Stimulated activated CD4-positive, alpha-beta T cell treated with anti-CD3 and anti-CD28 coated beads, Interleukin-15, amount 100 ng/mL, for 1 hour (primary cell): ENCODE measurements around the gene BIRC2.
"Not testable (repeated sequence)": the region's sequence is repeated elsewhere in the genome, so short reads cannot be mapped to it uniquely, and the experiment has no call there.

Source experiments
- DNase-seq, 2 donors: peaks; one replicate each; pipeline ENCODE4 v3.0.0-alpha.2; 2020; ENCODE audit warnings: low read depth in 1 of 2, low spot score in 1 of 2

BIRC2 gene

DNA sequence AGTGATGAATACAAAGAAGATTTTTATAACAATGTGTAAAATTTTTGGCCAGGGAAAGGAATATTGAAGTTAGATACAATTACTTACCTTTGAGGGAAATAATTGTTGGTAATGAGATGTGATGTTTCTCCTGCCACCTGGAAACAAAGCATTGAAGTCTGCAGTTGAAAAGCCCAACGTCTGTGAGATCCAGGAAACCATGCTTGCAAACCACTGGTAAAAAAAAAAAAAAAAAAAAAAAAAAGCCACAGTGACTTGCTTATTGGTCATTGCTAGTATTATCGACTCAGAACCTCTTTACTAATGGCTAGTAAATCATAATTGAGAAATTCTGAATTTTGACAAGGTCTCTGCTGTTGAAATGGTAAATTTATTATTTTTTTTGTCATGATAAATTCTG, 24.5 kb upstream of the BIRC2 start:
- DNase-seq = no peak

DNA sequence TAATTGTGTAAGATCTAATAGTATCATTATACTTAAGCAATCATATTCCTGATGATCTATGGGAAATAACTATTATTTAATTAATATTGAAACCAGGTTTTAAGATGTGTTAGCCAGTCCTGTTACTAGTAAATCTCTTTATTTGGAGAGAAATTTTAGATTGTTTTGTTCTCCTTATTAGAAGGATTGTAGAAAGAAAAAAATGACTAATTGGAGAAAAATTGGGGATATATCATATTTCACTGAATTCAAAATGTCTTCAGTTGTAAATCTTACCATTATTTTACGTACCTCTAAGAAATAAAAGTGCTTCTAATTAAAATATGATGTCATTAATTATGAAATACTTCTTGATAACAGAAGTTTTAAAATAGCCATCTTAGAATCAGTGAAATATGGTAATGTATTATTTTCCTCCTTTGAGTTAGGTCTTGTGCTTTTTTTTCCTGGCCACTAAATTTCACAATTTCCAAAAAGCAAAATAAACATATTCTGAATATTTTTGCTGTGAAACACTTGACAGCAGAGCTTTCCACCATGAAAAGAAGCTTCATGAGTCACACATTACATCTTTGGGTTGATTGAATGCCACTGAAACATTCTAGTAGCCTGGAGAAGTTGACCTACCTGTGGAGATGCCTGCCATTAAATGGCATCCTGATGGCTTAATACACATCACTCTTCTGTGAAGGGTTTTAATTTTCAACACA, 23.3 kb upstream of the BIRC2 start:
- no peak for DNase-seq

DNA sequence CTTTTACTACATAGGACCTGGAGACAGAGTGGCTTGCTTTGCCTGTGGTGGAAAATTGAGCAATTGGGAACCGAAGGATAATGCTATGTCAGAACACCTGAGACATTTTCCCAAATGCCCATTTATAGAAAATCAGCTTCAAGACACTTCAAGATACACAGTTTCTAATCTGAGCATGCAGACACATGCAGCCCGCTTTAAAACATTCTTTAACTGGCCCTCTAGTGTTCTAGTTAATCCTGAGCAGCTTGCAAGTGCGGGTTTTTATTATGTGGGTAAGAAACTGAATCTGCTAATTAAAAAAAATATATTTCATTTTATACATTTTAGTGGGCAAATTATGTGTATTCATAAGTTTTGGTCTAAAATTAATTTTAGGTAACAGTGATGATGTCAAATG, 21.9 kb upstream of the BIRC2 start:
- DNase-seq = no peak

DNA sequence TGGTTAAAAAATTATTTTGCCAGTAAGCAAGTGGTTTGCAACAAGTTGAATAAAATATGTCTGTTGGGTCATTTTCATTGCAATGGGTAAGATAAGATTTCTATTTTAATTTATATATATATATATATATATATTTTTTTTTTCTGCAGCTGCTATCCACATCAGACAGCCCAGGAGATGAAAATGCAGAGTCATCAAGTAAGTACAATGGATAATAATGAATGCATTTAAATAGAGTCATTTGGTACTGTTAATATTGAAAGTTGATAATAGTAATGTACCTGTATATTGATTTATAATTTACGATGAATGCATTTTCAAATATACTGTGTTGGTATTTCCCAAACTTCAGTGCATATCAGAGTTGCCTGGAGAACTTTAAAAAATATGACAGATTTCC, 18.3 kb upstream of the BIRC2 start:
- DNase-seq = no peak

DNA sequence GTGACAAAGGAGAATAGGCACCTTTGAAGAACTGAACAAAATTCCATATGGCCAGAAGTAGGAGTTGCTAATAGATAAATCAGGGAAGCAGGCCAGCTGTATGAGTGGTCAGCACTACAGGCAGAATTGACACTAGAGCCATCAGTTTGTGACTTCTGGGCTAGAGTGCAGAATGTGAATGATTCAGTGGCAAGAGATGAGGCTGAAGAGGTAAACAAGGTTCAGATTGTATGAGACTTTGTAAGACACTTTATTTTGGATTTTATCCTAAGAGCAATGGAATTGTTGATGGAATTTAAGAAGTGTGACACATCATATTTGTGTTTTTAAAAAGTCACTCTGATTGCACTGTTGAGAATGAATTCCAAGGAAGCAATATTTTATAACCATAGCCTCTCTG, 16.8 kb upstream of the BIRC2 start:
- DNase-seq = no peak

DNA sequence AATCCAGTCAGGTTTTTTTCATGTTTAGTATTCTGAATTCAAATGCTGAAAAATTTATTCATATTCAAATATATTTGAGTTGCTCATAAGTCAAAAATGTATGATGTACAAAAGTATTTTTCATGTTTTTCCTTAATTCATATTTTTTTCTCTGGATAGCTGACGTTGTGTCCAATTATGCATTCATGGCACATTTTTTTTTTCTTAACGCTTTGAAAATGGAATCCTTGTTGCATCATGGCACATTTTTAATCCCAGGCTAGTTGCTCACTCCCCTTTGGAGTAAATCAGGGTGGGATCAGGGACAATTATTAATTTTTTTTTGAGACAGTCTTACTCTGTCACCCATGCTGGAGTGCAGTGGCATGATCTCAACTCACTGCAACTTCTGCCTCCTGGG, 15.7 kb upstream of the BIRC2 start:
- DNase-seq = no peak

DNA sequence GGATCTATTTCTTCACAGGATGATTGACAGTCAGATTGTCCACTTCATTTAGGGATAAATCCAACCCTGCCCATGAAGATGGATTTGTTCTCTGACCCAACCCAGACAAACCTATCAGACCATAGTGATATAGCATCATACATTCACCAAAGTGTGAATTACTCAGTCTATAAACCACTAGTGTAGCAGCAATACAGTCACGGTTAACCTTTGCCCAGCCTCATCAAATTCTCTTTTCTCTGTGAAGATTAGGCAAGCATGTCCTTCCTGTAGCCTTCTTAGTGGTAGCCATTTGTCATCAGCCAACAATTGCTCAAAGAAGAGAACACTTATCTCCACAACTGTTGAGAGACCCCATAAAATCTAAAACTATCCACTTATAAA, 14.4 kb upstream of the BIRC2 start:
- no peak for DNase-seq

DNA sequence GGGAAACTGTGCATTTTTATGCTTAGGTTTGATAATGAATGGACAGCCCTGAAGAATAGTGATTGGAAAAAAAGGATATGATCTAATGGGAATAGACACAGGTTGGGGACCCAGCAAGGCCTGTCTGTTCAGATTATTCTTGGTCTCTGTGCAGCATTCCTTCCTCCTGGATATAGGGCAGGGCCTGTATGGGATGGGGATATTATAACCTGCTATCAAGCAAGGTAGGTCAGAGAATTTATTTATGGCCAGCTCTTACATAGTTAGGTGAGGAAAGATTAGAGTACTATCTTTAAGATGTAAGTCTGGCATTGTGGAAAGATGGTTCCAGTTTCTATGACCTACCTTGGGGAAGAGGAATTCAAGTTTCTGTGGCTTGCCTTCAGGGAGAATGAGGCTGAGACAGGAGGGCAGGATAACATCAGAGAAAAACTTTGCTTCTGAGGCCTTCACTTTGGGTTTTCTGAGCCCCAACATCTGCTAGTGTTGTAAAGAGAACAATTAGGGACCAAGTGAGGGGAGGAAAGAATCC, 8.5 kb upstream of the BIRC2 start:
- DNase-seq = no peak

DNA sequence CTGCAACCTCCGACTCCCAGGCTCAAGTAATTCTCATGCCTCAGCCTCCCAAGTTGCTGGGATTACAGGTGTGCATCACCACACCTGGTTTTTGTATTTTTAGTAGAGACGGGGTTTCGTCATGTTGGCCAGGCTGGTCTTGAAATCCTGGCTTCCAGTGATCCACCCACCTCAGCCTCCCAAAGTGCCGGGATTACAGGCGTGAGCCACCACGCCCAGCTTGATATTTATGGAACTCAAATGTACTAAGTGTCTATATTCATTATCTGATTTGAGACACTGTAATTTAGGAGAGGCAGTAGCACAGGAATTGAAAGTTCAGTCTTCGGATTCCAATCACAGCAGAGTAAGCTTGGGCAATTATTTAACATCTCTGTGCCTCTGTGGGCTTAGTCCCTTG, 5.7 kb upstream of the BIRC2 start:
- not testable (repeated sequence) for DNase-seq

DNA sequence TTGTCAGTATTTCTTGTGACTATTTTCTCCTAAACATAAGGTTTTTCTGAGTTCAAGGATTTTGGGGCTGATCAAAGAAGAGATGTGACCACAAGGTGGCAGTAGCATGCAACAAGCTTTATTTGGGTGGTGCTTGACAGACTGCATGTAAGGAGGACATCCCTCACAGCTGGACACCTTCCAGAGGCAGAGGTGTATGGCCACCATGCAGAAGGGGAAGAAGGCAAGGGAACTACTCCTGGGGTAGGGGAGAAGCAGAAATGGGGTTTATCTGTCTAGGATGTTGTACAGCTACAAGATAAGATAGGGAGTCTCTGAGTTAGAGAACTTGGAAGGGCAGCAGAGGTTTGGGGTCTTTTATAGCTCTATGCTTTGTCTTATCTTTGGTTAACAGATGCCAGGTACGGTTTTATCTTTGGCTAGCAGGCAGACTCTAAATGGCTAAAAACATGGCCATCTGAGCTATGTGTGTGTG, 5.1 kb upstream of the BIRC2 start:
- peak in 1 of 2 donors; percentile 45 for DNase-seq

DNA sequence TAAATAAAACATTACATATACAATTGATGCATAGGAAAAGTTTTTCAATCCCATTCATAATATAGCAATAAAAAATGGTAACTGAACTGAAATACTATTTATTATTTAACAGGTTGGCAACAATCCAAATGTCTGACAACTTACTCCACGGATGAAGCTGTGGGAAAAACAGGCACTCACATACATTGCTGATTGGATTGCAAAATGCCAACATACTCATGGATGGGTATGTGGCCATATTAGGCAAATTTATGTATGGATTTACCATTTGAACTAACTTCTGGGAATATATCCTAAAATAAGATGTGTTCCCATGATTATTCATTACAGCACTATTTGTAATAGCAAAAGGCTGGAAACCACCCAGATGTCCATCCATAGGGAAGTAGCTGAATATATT, 3.2 kb upstream of the BIRC2 start:
- DNase-seq = no peak

DNA sequence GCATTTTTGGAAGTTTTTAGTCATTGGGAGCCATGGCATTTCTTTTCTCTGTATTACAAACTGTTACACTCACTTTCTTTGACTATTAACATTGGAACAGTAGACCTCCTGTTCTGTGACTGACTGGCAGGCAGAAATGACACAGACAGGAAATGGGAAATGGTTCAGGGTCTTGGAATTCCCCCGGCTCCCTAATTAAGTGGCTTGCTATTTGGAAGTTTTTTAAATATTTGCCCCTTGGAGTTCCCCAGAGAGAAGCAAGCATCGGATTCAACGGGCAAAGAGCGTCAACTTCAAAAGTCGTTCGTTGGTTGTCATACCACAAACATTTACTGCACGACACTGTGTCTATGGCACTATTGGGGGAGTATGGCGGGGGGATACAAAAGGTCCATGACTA, 1.1 kb upstream of the BIRC2 start:
- DNase-seq = no peak

DNA sequence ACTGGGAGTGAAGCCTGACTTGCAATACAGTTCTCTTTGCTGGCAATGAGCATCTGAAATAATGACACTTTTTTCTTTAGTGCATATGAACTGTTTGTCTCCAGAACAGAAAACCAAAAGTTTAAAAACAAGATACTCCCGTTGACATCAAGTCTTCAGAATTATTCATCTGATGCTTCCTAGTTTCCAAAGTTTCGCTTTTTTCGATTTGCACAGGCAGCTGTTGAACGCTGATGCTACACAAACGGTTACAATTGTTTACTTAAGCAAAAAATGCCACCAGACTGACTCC, 612 bp upstream of the BIRC2 start:
- DNase-seq = no peak

DNA sequence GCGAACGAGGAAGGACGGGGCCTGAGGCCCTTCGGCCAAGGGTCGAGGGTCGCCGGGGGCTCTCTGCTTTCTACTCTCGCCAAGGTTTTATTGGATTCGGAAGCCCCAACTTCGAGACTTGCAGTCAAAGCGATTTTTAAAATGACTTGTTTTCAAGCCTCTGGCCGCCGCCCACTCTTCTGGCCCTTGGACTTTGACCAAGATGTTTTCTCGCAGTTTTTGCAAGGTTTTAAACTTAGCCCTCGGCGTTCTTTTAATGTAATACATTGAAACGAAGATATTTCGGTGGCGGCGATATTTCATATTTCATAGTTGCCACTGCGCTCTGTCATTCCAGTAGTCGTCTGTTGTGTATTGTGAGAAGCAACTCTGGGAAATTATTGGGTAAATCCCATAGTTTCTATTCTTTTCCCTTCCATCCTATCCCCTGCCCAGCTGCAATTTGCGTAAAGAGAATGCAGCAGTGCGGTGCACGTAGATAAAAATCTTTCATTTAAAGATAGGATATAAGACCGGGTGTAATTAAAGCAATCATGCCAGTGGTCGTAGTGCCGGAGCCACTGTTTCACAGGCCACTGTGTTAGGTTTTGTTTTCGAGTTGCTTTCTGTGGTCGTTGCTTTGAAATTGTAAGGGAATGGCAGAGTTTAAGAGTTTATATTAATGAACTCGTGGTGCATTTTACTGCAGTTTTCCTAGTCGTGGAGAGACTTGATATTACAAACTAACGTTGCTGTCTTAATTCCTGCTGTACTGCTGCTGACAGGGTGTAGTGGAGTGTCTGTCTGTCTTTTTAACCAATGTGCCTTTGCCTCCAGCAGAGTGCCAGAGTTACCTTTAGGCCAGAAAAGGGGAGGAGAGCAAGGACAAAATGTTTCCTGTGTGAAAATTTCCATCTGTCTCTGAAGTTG, 702 bp downstream of the BIRC2 start:
- DNase-seq = no peak

DNA sequence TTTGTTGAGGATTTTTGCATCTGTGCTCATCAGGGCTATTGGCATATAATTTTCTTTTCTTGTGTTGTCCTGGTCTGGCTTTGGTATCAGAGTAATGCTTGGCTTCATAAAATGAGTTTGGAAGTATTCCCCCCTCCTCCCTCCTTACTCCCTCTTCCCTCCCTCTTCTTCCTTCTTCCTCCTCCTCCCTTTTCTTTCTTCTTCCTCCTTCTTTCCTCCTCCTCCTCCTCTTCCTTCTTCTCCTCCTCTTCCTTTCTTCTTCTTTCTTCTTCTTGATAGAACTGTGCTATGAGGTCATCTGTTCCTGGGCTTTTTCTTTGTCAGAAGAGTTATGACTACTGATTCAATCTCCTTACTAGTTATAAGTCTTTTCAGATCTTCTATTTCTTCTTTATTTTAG, 10.1 kb downstream of the BIRC2 start:
- no peak for DNase-seq

DNA sequence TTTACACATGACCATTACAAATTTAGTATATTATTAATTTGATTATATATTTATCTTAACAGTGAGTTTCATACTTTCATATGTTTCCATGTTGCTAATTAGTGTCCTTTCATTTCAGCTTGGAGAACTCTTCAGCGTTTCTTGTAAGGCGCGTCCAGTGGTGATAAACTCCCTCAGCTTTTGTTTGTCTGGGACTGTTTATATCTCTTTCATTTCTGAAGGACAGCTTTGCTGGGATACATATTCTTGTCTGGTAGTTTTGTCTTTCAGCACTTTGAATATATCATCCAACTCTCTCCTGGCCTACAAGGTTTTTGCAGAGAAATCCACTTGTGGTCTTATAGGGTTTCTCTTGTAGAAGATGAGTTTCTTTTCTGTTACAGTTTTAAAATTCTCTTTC, 12.4 kb downstream of the BIRC2 start:
- no peak for DNase-seq

DNA sequence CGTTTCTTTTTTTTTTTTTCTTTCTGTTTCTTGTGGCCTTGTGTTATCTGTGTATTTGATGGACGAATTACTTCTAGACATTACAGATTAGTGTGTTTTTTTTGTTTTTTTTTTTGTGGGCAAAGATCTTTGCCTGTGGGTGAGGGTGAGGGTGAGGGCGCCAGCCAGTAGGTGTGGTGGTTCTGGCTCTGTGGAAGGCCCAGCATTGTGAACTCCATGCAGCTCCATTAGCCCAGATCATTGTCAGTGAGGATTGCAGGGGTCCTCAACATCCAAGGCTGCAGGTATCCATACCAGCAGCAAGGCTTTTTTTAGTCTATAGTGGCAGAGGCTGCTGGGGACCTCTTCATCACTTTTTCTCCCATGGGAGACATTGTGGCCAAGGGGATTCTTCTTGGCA, 13.7 kb downstream of the BIRC2 start:
- DNase-seq = no peak

DNA sequence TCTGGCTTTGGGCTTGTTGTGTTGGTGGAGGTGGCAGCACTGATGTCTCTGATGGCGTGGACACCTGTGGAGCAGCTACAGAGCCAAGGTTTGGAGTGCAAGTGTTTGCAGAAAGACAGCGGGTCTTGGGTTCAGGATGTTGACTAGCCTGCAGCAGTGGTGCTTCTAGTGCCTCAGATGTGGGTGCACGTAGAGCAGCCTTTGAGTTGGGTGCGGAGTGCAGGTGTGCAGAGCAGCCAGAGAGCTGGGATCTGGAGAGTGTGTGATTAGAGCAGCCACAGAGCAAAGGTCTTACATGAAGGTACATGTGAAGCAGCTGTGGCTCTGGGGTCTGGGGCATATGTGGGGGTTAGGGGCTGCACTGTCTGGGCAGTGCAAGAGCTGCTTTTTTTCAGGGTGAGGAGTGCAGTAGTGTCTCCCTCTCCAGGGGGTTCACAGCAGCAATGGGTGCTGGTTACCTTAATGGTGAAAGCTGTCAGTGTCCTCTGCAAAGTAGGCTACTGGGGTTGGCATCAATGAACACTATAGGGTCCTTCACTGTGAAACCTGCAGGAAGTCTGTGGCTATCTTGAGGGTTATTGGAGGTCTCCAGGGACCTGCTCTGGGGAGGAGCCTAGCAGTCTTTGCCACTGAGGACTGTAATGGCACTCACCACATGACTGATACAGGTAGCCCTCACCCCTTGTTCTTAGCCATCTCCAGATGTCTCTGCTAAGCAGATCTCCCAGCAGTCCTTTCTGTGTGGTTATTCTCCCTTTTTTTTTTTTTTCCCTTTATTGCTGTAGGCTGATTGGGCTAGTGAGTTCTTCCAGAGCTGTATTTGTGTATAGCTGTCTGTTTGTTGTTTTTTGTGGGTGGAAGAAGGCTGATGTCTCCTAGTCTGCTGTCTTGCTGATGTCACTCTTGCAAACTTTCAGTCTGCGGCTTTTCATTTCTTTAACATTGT, 14.3 kb downstream of the BIRC2 start:
- DNase-seq = no peak

DNA sequence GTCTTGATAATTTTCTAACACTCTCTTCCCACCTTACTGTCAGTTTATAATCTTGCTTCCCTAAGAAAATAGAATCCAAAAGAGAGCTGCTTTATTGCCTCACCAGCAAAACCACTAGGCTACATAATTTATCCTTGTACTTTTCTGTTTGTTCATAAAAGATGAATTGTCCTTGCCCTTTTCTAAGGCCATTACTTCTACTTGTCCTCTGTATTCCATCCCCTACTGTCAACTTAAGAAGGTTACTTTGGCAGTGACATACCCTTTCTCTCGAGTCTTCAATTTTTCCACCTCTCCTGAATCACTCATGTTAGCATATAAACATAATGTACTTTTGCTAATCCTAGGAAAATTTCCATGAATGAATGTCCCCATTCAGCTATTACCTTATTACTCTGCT, 18.0 kb downstream of the BIRC2 start:
- DNase-seq = no peak

DNA sequence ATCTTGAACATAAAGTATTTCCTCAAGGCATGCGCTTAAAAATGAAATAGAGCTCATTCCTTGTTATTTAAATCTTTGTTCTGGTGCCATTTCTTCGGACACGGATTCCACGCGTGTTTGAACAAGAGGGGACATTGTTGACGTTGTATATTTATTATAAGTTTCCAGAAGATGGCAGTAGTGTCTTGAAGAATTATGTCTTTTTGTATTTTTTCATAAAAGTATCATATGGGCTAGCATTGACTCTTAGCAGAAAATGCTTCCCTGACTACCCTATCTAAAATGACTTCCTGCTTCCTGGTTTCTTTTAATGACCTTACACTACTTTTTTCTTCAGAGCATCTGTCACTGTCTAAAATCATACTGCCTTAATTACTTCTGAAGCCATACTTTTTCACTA, 20.4 kb downstream of the BIRC2 start:
- DNase-seq = no peak

DNA sequence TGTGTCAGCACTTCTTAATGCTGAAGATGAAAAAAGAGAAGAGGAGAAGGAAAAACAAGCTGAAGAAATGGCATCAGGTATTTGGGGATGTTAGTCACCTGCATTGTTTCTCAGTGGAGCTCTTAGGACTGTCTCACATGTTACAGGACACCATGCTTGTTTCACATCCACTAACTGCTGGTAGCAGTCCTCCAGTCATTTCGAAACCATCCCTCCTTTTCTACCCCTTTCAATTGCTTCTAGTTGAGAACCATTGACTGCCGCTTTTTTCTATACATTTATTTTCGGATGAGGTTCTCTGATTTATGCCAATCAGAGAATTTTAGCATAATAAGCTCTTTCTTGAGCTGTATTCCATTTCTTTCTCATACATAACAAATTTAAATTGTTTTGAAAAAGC, 21.5 kb downstream of the BIRC2 start:
- no peak for DNase-seq
